DOHH2 (cell line): ENCODE measurements around the gene SERTAD4.

Source experiments
- EZH2phosphoT487 ChIP-seq: fragments of 200-600 bp; sonication (generic); IDR thresholded peaks from 2 replicates; pipeline ENCODE4 v1.6.1; 2017; ENCODE audit warnings: borderline replicate concordance, mild to moderate bottlenecking, antibody characterized with exemption, low read length, moderate library complexity, mixed read lengths
- TF ChIP-seq, protein P1 (sequence below): fragments of 200-600 bp; sonication (generic); IDR thresholded peaks from one replicate; pipeline ENCODE4 v1.5.1; 2014; ENCODE audit warnings: antibody characterized with exemption, mild to moderate bottlenecking, low read depth, low read length; ENCODE audit not compliant: poor library complexity, severe bottlenecking

DNA sequence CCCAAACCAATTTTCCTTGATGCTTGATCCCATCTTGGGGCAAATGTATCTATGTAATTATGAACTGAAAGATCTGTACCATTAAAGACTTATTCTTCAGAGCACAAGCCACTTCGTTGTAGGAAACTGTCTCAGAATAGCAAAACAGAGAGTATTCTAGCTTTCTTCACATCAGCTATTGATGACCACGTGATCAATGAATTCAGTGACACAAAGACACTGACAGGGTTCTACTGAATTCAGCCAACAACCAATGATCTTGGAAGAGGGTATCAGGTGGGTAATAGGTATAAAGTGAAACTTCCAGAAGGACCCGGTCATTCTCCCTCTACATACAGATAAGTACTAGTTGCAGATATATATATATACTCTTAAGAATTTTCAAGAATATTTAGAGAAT, 33.8 kb upstream of the SERTAD4 start:
- TF ChIP-seq, protein P1, sequence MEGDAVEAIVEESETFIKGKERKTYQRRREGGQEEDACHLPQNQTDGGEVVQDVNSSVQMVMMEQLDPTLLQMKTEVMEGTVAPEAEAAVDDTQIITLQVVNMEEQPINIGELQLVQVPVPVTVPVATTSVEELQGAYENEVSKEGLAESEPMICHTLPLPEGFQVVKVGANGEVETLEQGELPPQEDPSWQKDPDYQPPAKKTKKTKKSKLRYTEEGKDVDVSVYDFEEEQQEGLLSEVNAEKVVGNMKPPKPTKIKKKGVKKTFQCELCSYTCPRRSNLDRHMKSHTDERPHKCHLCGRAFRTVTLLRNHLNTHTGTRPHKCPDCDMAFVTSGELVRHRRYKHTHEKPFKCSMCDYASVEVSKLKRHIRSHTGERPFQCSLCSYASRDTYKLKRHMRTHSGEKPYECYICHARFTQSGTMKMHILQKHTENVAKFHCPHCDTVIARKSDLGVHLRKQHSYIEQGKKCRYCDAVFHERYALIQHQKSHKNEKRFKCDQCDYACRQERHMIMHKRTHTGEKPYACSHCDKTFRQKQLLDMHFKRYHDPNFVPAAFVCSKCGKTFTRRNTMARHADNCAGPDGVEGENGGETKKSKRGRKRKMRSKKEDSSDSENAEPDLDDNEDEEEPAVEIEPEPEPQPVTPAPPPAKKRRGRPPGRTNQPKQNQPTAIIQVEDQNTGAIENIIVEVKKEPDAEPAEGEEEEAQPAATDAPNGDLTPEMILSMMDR = no peak
- no peak for TF ChIP-seq EZH2phosphoT487
